ENCODE data around the gene TUBB. TPM values are rescaled to one million over a fixed set of nuclear protein-coding genes. Genes with fewer than 3 reads are reported as not detected.

Gene TUBB
- total RNA-seq, 1 donor from 2014 or later: 187 TPM

GRCh38 chr6:30769853-30770524 is 49.8 kb downstream of the TUBB start:
- no peaks in the 10 kb centered on the region for H3K27me3 ChIP-seq (ENCODE audit: low read depth)
- no peaks in the 10 kb centered on the region for H3K9me3 ChIP-seq (replicated peaks)
- DNase-seq: no peak
- intact Hi-C loops (cut with micrococcal nuclease): no loop called here
- TF ChIP-seq CTCF (IDR thresholded peaks at IDR 0.05; ENCODE audit: borderline replicate concordance): no peak
- H3K27ac ChIP-seq (replicated peaks): peak overlapping the region; percentile 49
- H3K4me3 ChIP-seq: no peak overlapping the region
- no peaks in the 10 kb centered on the region for H3K36me3 ChIP-seq
- H3K4me1 ChIP-seq: peaks cover 44% of the 10 kb centered on the region

- Histone ChIP-seq H3K4me1 (peaks cover 41% of the 10 kb centered on the region), H3K9me3 (replicated peaks) (no peaks in the 10 kb centered on the region), H3K36me3 (no peaks in the 10 kb centered on the region), H3K27ac (replicated peaks) (no peak overlapping the region), H3K4me3 (no peak overlapping the region), H3K27me3 (ENCODE audit: low read depth) (no peaks in the 10 kb centered on the region)
- no peak for DNase-seq
- intact Hi-C loops (cut with micrococcal nuclease): no loop called here
- TF ChIP-seq CTCF (IDR thresholded peaks at IDR 0.05; ENCODE audit: borderline replicate concordance): no peak
Measured at GRCh38 chr6:30770592-30770991, 50.4 kb downstream of the TUBB start.

GRCh38 chr6:30774701-30775100 is 54.5 kb downstream of the TUBB start:
- no peak for DNase-seq
- Histone ChIP-seq H3K4me1 (peaks cover 34% of the 10 kb centered on the region), H3K36me3 (no peaks in the 10 kb centered on the region), H3K4me3 (no peak overlapping the region), H3K27ac (replicated peaks) (peak overlapping the region; percentile 5), H3K27me3 (ENCODE audit: low read depth) (no peaks in the 10 kb centered on the region), H3K9me3 (replicated peaks) (no peaks in the 10 kb centered on the region)
- intact Hi-C loops (cut with micrococcal nuclease): no loop called here
- no peak for TF ChIP-seq CTCF (IDR thresholded peaks at IDR 0.05; ENCODE audit: borderline replicate concordance)

Other genes with a start within 250 kb of the TUBB start
- gene HLA-E, start 230.8 kb upstream of the TUBB start, total RNA-seq: 142 TPM
- 18.3 TPM for gene GNL1, start 163.9 kb upstream of the TUBB start, total RNA-seq
- 2.0 TPM for gene PRR3, start 163.1 kb upstream of the TUBB start, total RNA-seq
- gene ABCF1, start 148.9 kb upstream of the TUBB start, total RNA-seq: 38.8 TPM
- 31.5 TPM for gene PPP1R10, start 103.1 kb upstream of the TUBB start, total RNA-seq
- gene MRPS18B, start 102.5 kb upstream of the TUBB start, total RNA-seq: 119 TPM
- 2.7 TPM for gene ATAT1, start 93.5 kb upstream of the TUBB start, total RNA-seq
- gene C6orf136, start 73.2 kb upstream of the TUBB start, total RNA-seq: 57.3 TPM
- 22.1 TPM for gene DHX16, start 47.3 kb upstream of the TUBB start, total RNA-seq
- 14.5 TPM for gene PPP1R18, start 33.7 kb upstream of the TUBB start, total RNA-seq
- 3.7 TPM for gene NRM, start 29.4 kb upstream of the TUBB start, total RNA-seq
- 14.1 TPM for gene MDC1, start 3.1 kb upstream of the TUBB start, total RNA-seq
- 223 TPM for gene FLOT1, start 22.3 kb downstream of the TUBB start, total RNA-seq
- 41.4 TPM for gene IER3, start 24.2 kb downstream of the TUBB start, total RNA-seq
- gene DDR1, start 164.2 kb downstream of the TUBB start, total RNA-seq: 28.2 TPM
- gene GTF2H4, start 187.9 kb downstream of the TUBB start, total RNA-seq: 23.0 TPM
- 21.0 TPM for gene VARS2, start 193.9 kb downstream of the TUBB start, total RNA-seq
- gene SFTA2, start 211.8 kb downstream of the TUBB start, total RNA-seq: not detected
- not detected for gene MUCL3, start 220.6 kb downstream of the TUBB start, total RNA-seq